Gastroesophageal sphincter (tissue), 3 donors: Measurements from ENCODE around the gene APOBEC3F.

Experiments used
- CTCF ChIP-seq, 4 experiments: fragments of 200-600 bp in 2 of 4; fragments of 450-650 bp in 2 of 4; sonication (generic) in 1 of 4; IDR thresholded peaks; one replicate each; pipeline ENCODE4 v1.5.1; 2017 to 2019; ENCODE audit warnings: antibody characterized with exemption in 4 of 4, mild to moderate bottlenecking in 2 of 4, moderate library complexity in 2 of 4
- POLR2A ChIP-seq, 2 donors: fragments of 450-650 bp; IDR thresholded peaks; one replicate each; pipeline ENCODE4 v1.6.1; 2017; ENCODE audit warnings: antibody characterized with exemption in 2 of 2, mild to moderate bottlenecking in 2 of 2, moderate library complexity in 1 of 2
- POLR2AphosphoS5 ChIP-seq: sonication (generic); formaldehyde crosslinking; IDR thresholded peaks from one replicate; pipeline ENCODE4 v1.6.1; 2017; ENCODE audit warnings: antibody characterized with exemption

- TF ChIP-seq CTCF (IDR thresholded peaks at IDR 0.05) = no peak
- no peak for TF ChIP-seq POLR2A (IDR thresholded peaks at IDR 0.05)
- TF ChIP-seq POLR2AphosphoS5 = no peak
These were observed 60.6 kb downstream of the APOBEC3F start for GRCh38 chr22:39101226-39101625.
